HCT116 (cell line): ENCODE data around the gene PDE4A. TPM values are rescaled to one million over a fixed set of nuclear protein-coding genes. Genes with fewer than 3 reads are reported as not detected.
"Not testable (repeated sequence)": the region's sequence is repeated elsewhere in the genome, so short reads cannot be mapped to it uniquely, and the experiment has no call there.

Experiments
- ATAC-seq: fragments of 200-7000 bp; cut with Tn5 transposase; 2 replicates; pipeline ENCODE4 v1.9.1; 2020; ENCODE audit warnings: mild to moderate bottlenecking, moderate library complexity
- BruUV-seq: library from RNA; stranded (reverse); fragments of 400-500 nt; replicated peaks from 2 replicates; lab custom pipeline; 2021; lab: Mats Ljungman, UMichigan
- CTCF ChIA-PET: fragments of 300-600 bp; sonication (Branson Sonifier 250); formaldehyde crosslinking; loops from one replicate; lab custom pipeline; 2021; ENCODE audit warnings: antibody characterized with exemption; lab: Charles Lee
- POLR2A ChIA-PET: fragments of 300-600, 350-600 bp; sonication (Branson Sonifier 250); formaldehyde crosslinking; loops from one replicate; lab custom pipeline; 2021; ENCODE audit warnings: antibody characterized with exemption; lab: Charles Lee
- RAD21 ChIA-PET, 2 experiments: fragments of 300-600 bp; sonication (Branson Sonifier 250); formaldehyde crosslinking; loops; one replicate each; lab custom pipeline; 2023; ENCODE audit warnings: low total read pairs in 2 of 2; ENCODE audit not compliant: uncharacterized antibody in 2 of 2, unreplicated experiment in 2 of 2, low non-redundant PET in 1 of 2; lab: Charles Lee
- DNase-seq: peaks from one replicate; pipeline ENCODE4 v3.0.0-alpha.2; 2010; ENCODE audit warnings: low read depth, low spot score
- H2AFZ ChIP-seq: fragments of 200-600 bp; shearing (Covaris generic), sonication (generic); 2 replicates; pipeline ENCODE4 v1.6.1; 2017; ENCODE audit warnings: low read depth, mixed run types, mixed read lengths, antibody characterized with exemption, low read length; ENCODE audit not compliant: poor library complexity, severe bottlenecking
- H3K27ac ChIP-seq: 2 replicates; pipeline ENCODE4 v1.5.1; 2012; ENCODE audit warnings: low read depth, low read length
- H3K27me3 ChIP-seq: fragments of 200-600 bp; sonication (generic); 2 replicates; pipeline ENCODE4 v1.6.1; 2016; ENCODE audit warnings: mixed run types, low read length, mixed read lengths; ENCODE audit not compliant: insufficient read depth
- H3K36me3 ChIP-seq, 2 experiments: fragments of 200-500 bp in 1 of 2; fragments of 200-600 bp in 1 of 2; sonication (Bioruptor generic) in 1 of 2; sonication (generic) in 1 of 2; 2 replicates each; pipeline versions ENCODE4 v1.5.1 to v1.6.1; 2014 to 2016; ENCODE audit warnings: low read length in 2 of 2, inconsistent platforms in 1 of 2, mixed read lengths in 1 of 2, mixed run types in 1 of 2; ENCODE audit not compliant: insufficient read depth in 2 of 2, control insufficient read depth in 1 of 2
- H3K4me1 ChIP-seq, 2 experiments: fragments of 200-600 bp in 1 of 2; sonication (generic) in 1 of 2; 2 replicates each; pipeline versions ENCODE4 v1.5.1 to v1.6.1; 2012 to 2017; ENCODE audit warnings: low read length in 2 of 2, inconsistent platforms in 1 of 2, mild to moderate bottlenecking in 1 of 2, mixed read lengths in 1 of 2, mixed run types in 1 of 2, moderate library complexity in 1 of 2; ENCODE audit not compliant: insufficient read depth in 2 of 2, control insufficient read depth in 1 of 2
- H3K4me2 ChIP-seq: fragments of 200-600 bp; sonication (generic); 2 replicates; pipeline ENCODE4 v1.6.1; 2017; ENCODE audit warnings: mixed run types, low read length, mixed read lengths
- H3K4me3 ChIP-seq, 2 experiments: fragments of 200-600 bp in 1 of 2; sonication (generic) in 1 of 2; replicated peaks in 1 of 2; 2 replicates each; pipeline ENCODE4 v1.5.1; 2011 to 2016; ENCODE audit warnings: low read length in 2 of 2, control low read depth in 1 of 2, low read depth in 1 of 2, mild to moderate bottlenecking in 1 of 2, mixed read lengths in 1 of 2, mixed run types in 1 of 2
- H3K79me2 ChIP-seq: fragments of 200-600 bp; sonication (generic); 2 replicates; pipeline ENCODE4 v1.6.1; 2017; ENCODE audit warnings: mild to moderate bottlenecking, mixed run types, low read length, moderate library complexity, mixed read lengths; ENCODE audit not compliant: insufficient read depth
- H3K9ac ChIP-seq: fragments of 200-600 bp; sonication (generic); 2 replicates; pipeline ENCODE4 v1.6.1; 2016; ENCODE audit warnings: low read length, mixed read lengths
- H3K9me2 ChIP-seq: fragments of 200-600 bp; sonication (generic), shearing (Covaris generic); 2 replicates; pipeline ENCODE4 v1.6.1; 2017; ENCODE audit warnings: mixed run types, mild to moderate bottlenecking, moderate library complexity; ENCODE audit not compliant: insufficient read depth
- H3K9me3 ChIP-seq, 2 experiments: fragments of 200-500 bp in 1 of 2; fragments of 200-600 bp in 1 of 2; sonication (Bioruptor generic) in 1 of 2; sonication (generic) in 1 of 2; 2 replicates each; pipeline ENCODE4 v1.6.1; 2014 to 2017; ENCODE audit warnings: low read length in 2 of 2, mixed read lengths in 2 of 2, inconsistent platforms in 1 of 2, low read depth in 1 of 2, mild to moderate bottlenecking in 1 of 2, mixed run types in 1 of 2, moderate library complexity in 1 of 2; ENCODE audit not compliant: control insufficient read depth in 1 of 2, insufficient read depth in 1 of 2
- H4K20me1 ChIP-seq: fragments of 200-600 bp; sonication (generic), shearing (Covaris generic); 2 replicates; pipeline ENCODE4 v1.6.1; 2017; ENCODE audit warnings: mixed run types, mild to moderate bottlenecking, moderate library complexity; ENCODE audit not compliant: insufficient read depth
- ATF3 ChIP-seq: IDR thresholded peaks from 2 replicates; pipeline ENCODE4 v1.6.1; 2012
- CBX3 ChIP-seq: IDR thresholded peaks from 2 replicates; pipeline ENCODE4 v1.6.1; 2012; ENCODE audit warnings: low read depth
- CTCF ChIP-seq, 3 experiments: fragments of 200-600 bp in 1 of 3; sonication (generic) in 1 of 3; IDR thresholded peaks in 2 of 3; conservative IDR thresholded peaks in 1 of 3; 2 replicates each; pipeline ENCODE4 v1.5.1; 2012 to 2017; ENCODE audit warnings: low read depth in 2 of 3, low read length in 2 of 3, antibody characterized with exemption in 1 of 3, borderline replicate concordance in 1 of 3, control low read depth in 1 of 3, mild to moderate bottlenecking in 1 of 3, mixed read lengths in 1 of 3, mixed run types in 1 of 3, moderate library complexity in 1 of 3; ENCODE audit not compliant: insufficient read depth in 1 of 3
- EZH2 ChIP-seq: fragments of 200-600 bp; sonication (generic); IDR thresholded peaks from 2 replicates; pipeline ENCODE4 v1.6.1; 2017; ENCODE audit warnings: antibody characterized with exemption, mixed run types
- FOSL1 ChIP-seq: IDR thresholded peaks from 2 replicates; pipeline ENCODE4 v1.6.1; 2012; ENCODE audit warnings: low read depth
- intact Hi-C: fragments of 100-400 bp; cut with micrococcal nuclease; formaldehyde crosslinking; loops from 2 replicates; pipeline ENCODE4 v1.10.0; 2022
- total RNA-seq: library from RNA; stranded (reverse); gene quantifications from one replicate; pipeline ENCODE4 v1.2.1, GENCODE V29; 2021; ENCODE audit not compliant: unreplicated experiment

PDE4A gene
- total RNA-seq, 1 experiment from 2014 or later: 33.7 TPM

DNA sequence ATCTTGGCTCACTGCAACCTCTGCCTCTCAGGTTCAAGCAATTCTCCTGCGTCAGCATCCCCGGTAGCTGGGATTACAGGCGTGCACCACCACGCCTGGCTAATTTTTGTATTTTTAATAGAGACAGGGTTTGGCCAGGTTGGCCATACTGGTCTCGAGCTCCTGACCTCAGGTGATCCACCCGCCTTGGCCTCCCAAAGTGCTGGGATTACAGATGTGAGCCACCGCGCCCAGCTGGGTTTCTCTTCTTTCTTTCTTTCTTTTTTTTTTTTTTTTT, 37.2 kb upstream of the PDE4A start:
- H3K36me3 ChIP-seq, H3K9me2 ChIP-seq, H3K4me3 ChIP-seq, ATAC-seq, BruUV-seq, DNase-seq, H3K27me3 ChIP-seq, H3K27ac ChIP-seq, H3K4me2 ChIP-seq, H4K20me1 ChIP-seq, H3K9me3 ChIP-seq, POLR2A ChIA-PET, H3K79me2 ChIP-seq, H2AFZ ChIP-seq, intact Hi-C loops, H3K9ac ChIP-seq: not testable (repeated sequence)
- ChIA-PET CTCF (interaction anchor here (1.0 to 2.5 kb wide), 3 partner anchors 11 to 124 kb away, joined by 3 to 16 read pairs (median 3); partner anchors contain the start of gene ICAM5), RAD21 (interaction anchor here (0.6 to 0.7 kb wide), 3 partner anchors 72 to 133 kb away, joined by 3 to 5 read pairs (median 3); no protein-coding TSS in a partner anchor)
- peaks cover 2 to 13% of the 10 kb centered on the region in 2 experiments; a peak in 3 of 4 replicates for H3K4me1 ChIP-seq

DNA sequence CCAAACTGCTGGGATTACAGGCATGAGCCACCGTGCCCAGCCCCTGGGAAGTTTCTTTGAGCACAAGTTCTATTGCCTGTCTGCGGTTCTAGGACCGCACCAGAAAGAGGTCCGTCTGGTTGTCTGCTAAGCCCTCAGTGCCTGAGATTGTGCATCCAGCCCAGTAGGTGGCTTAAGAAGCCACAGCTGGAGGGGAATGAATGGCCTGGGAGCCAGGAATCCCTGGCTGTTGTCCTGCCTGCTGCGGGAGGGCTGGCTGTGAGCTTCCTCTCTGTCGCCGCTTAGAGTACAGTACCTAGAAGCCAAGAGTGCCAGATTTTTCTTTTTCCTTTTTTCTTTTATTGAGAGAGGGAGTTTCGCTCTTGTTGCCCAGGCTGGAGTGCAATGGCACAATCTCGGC, 35.8 kb upstream of the PDE4A start:
- no peak for TF ChIP-seq FOSL1
- TF ChIP-seq EZH2: no peak
- TF ChIP-seq CBX3: no peak
- TF ChIP-seq ATF3: no peak
- 0 out of 6 replicates have a peak, but pooled peaks of 1 of the 3 experiments have one; percentile 15 for TF ChIP-seq CTCF (IDR thresholded peaks at IDR 0.05 in 2 of 3, conservative IDR thresholded peaks at IDR 0.05 in 1 of 3; ENCODE audit: borderline replicate concordance in 1 of 3, insufficient read depth in 1 of 3, low read depth in 2 of 3, low read length in 2 of 3)
- ChIA-PET CTCF (interaction anchor here (2.2 kb wide), 1 partner anchor 125 kb away, joined by 13 read pairs; no protein-coding TSS in a partner anchor), POLR2A (no interaction called here), RAD21 (no interaction called here)
- ATAC-seq (no peak), DNase-seq (no peak)
- no peak overlapping the region for H3K4me3 ChIP-seq
- H3K27ac ChIP-seq: no peak overlapping the region
- H3K9ac ChIP-seq: no peak overlapping the region
- H4K20me1 ChIP-seq: no peaks in the 10 kb centered on the region
- no peaks in the 10 kb centered on the region for H3K27me3 ChIP-seq
- peaks cover under 1 to 14% of the 10 kb centered on the region in 2 experiments; a peak in 3 of 4 replicates for H3K4me1 ChIP-seq
- no peaks in the 10 kb centered on the region for H3K9me3 ChIP-seq
- H2AFZ ChIP-seq: no peak overlapping the region
- intact Hi-C loops: no loop called here
- BruUV-seq: no TSS peak
- no peak overlapping the region for H3K4me2 ChIP-seq
- H3K9me2 ChIP-seq: no peaks in the 10 kb centered on the region
- no peaks in the 10 kb centered on the region for H3K36me3 ChIP-seq
- peaks cover 6% of the 10 kb centered on the region for H3K79me2 ChIP-seq
